IMR-90 (cell line): Measurements from ENCODE around the gene OAF. TPM values are rescaled to one million over a fixed set of nuclear protein-coding genes. Genes with fewer than 3 reads are reported as not detected.

Experiments used
- ATAC-seq: fragments of 200-7000 bp; cut with Tn5 transposase; 2 replicates; pipeline ENCODE4 v1.9.1; 2020; ENCODE audit warnings: low read depth, mild to moderate bottlenecking, moderate library complexity
- BruUV-seq: library from RNA; stranded (reverse); fragments of 400-500 nt; replicated peaks from 2 replicates; lab custom pipeline; 2021; lab: Mats Ljungman, UMichigan
- CTCF ChIA-PET: fragments of 300-600 bp; formaldehyde crosslinking; extraction: SDS; loops from one replicate; lab custom pipeline; 2021; ENCODE audit warnings: antibody characterized with exemption; lab: Yijun Ruan, JAX
- POLR2A ChIA-PET: fragments of 300-600 bp; sonication (Branson Sonifier 250); formaldehyde crosslinking; loops from one replicate; lab custom pipeline; 2022; ENCODE audit warnings: antibody characterized with exemption; ENCODE audit not compliant: unreplicated experiment; lab: Charles Lee
- DNase-seq: peaks from one replicate; pipeline ENCODE4 v3.0.0; 2013
- H2AFZ ChIP-seq: replicated peaks from 2 replicates; pipeline ENCODE3; 2013; ENCODE audit warnings: low read length, mild to moderate bottlenecking; ENCODE audit not compliant: poor library complexity
- H2AK5ac ChIP-seq: 2 replicates; pipeline ENCODE4 v1.6.1; 2013; ENCODE audit warnings: low read depth, low read length, inconsistent platforms
- H2AK9ac ChIP-seq: replicated peaks from 2 replicates; pipeline ENCODE3; 2013; ENCODE audit warnings: mild to moderate bottlenecking, low read depth, low read length, moderate library complexity; ENCODE audit not compliant: poor library complexity
- H2BK120ac ChIP-seq: 2 replicates; pipeline ENCODE4 v1.6.1; 2013; ENCODE audit warnings: low read depth, low read length, inconsistent platforms
- H2BK15ac ChIP-seq: 3 replicates; pipeline ENCODE4 v1.6.1; 2013; ENCODE audit warnings: low read depth, low read length, inconsistent platforms
- H2BK20ac ChIP-seq: 2 replicates; pipeline ENCODE4 v1.6.1; 2013; ENCODE audit warnings: low read depth, mild to moderate bottlenecking, inconsistent platforms, low read length, moderate library complexity
- H2BK5ac ChIP-seq: 2 replicates; pipeline ENCODE4 v1.6.1; 2013; ENCODE audit warnings: mild to moderate bottlenecking, low read depth, low read length, inconsistent platforms; ENCODE audit not compliant: poor library complexity, severe bottlenecking
- H3K14ac ChIP-seq: replicated peaks from 2 replicates; pipeline ENCODE4 v1.6.1; 2013; ENCODE audit warnings: low read depth, low read length, inconsistent platforms
- H3K18ac ChIP-seq: 2 replicates; pipeline ENCODE4 v1.6.1; 2013; ENCODE audit warnings: low read depth, low read length, control low read depth
- H3K23ac ChIP-seq: 2 replicates; pipeline ENCODE4 v1.6.1; 2013; ENCODE audit warnings: low read depth, low read length, inconsistent platforms
- H3K27ac ChIP-seq: 2 replicates; pipeline ENCODE4 v1.5.1; 2013; ENCODE audit warnings: mild to moderate bottlenecking, control low read depth, low read length; ENCODE audit not compliant: insufficient read depth
- H3K27me3 ChIP-seq: 2 replicates; pipeline ENCODE4 v1.6.1; 2013; ENCODE audit warnings: low read length; ENCODE audit not compliant: control insufficient read depth, insufficient read depth
- H3K36me3 ChIP-seq: 2 replicates; pipeline ENCODE4 v1.6.1; 2013; ENCODE audit warnings: low read length, mixed read lengths; ENCODE audit not compliant: control insufficient read depth, insufficient read depth
- H3K4ac ChIP-seq: 2 replicates; pipeline ENCODE4 v1.6.1; 2013; ENCODE audit warnings: low read depth, low read length, inconsistent platforms
- H3K4me1 ChIP-seq: 2 replicates; pipeline ENCODE4 v1.6.1; 2013; ENCODE audit warnings: low read length, mixed read lengths; ENCODE audit not compliant: control insufficient read depth, insufficient read depth
- H3K4me2 ChIP-seq: 2 replicates; pipeline ENCODE4 v1.6.1; 2013; ENCODE audit warnings: low read depth, mild to moderate bottlenecking, control low read depth, low read length, moderate library complexity
- H3K4me3 ChIP-seq: 2 replicates; pipeline ENCODE4 v1.5.1; 2013; ENCODE audit warnings: low read depth, mild to moderate bottlenecking, control low read depth, low read length, moderate library complexity; ENCODE audit not compliant: insufficient read depth
- H3K56ac ChIP-seq: 2 replicates; pipeline ENCODE4 v1.6.1; 2013; ENCODE audit warnings: low read length, inconsistent platforms; ENCODE audit not compliant: insufficient read depth; ENCODE audit errors: extremely low read depth
- H3K79me1 ChIP-seq, 2 experiments: 2 replicates each; pipeline ENCODE4 v1.6.1; 2013; ENCODE audit warnings: low read length in 2 of 2, inconsistent platforms in 1 of 2, low read depth in 1 of 2
- H3K9ac ChIP-seq: 2 replicates; pipeline ENCODE4 v1.6.1; 2013; ENCODE audit warnings: low read depth, low read length, control low read depth
- H3K9me1 ChIP-seq: 2 replicates; pipeline ENCODE4 v1.6.1; 2013; ENCODE audit warnings: low read length, inconsistent platforms; ENCODE audit not compliant: insufficient read depth
- H3K9me3 ChIP-seq: 2 replicates; pipeline ENCODE4 v1.6.1; 2013; ENCODE audit warnings: low read length; ENCODE audit not compliant: control insufficient read depth, insufficient read depth
- H4K20me1 ChIP-seq: 2 replicates; pipeline ENCODE4 v1.6.1; 2013; ENCODE audit warnings: low read length, inconsistent platforms; ENCODE audit not compliant: insufficient read depth
- H4K5ac ChIP-seq: 2 replicates; pipeline ENCODE4 v1.6.1; 2013; ENCODE audit warnings: mild to moderate bottlenecking, low read depth, low read length, control low read depth
- H4K8ac ChIP-seq, 2 experiments: 2 replicates each; pipeline ENCODE4 v1.6.1; 2013; ENCODE audit warnings: low read depth in 2 of 2, low read length in 2 of 2, control low read depth in 1 of 2, inconsistent platforms in 1 of 2
- H4K91ac ChIP-seq: 2 replicates; pipeline ENCODE4 v1.6.1; 2013; ENCODE audit warnings: low read depth, low read length, inconsistent platforms; ENCODE audit not compliant: insufficient read depth
- CHD1 ChIP-seq: IDR thresholded peaks from 2 replicates; pipeline ENCODE4 v1.6.1; 2012; ENCODE audit warnings: low read depth, low read length, improper control_type of control experiment
- CTCF ChIP-seq: conservative IDR thresholded peaks from 2 replicates; pipeline ENCODE4 v1.5.1; 2012; ENCODE audit warnings: mild to moderate bottlenecking, low read depth, low read length, improper control_type of control experiment
- FOS ChIP-seq: fragments of 150-350 bp; IDR thresholded peaks from 2 replicates; pipeline ENCODE4 v1.6.1; 2016; ENCODE audit warnings: low read depth, low read length
- MAFK ChIP-seq: IDR thresholded peaks from 2 replicates; pipeline ENCODE4 v1.6.1; 2012; ENCODE audit warnings: low read depth, low read length, improper control_type of control experiment
- POLR2A ChIP-seq: IDR thresholded peaks from 2 replicates; pipeline ENCODE4 v1.6.1; 2012; ENCODE audit warnings: mild to moderate bottlenecking, low read depth, low read length
- WGBS, 2 experiments: methylation state at CpG; one replicate each; pipeline versions ENCODE4 v1.1.5 to v1.1.7; 2013; ENCODE audit warnings: missing lambda C conversion rate in 2 of 2; ENCODE audit not compliant: insufficient read length in 1 of 2; ENCODE audit errors: extremely low coverage in 2 of 2; 5-methylcytosine and 5-hydroxymethylcytosine counted together
- dilution Hi-C: fragments of 300-500 bp; cut with HindIII; formaldehyde crosslinking; loops from one replicate; pipeline ENCODE4 v1.14.3; 2018; ENCODE audit warnings: low sequenced_read_pairs; ENCODE audit not compliant: unreplicated experiment
- in situ Hi-C: fragments of 300-500 bp; cut with MboI; formaldehyde crosslinking; loops from 3 replicates; pipeline ENCODE4 v1.14.3; 2019; ENCODE audit warnings: low sequenced_read_pairs, inconsistent platforms, mixed read lengths
- intact Hi-C: fragments of 100-400 bp; cut with micrococcal nuclease; formaldehyde crosslinking; loops from 2 replicates; pipeline ENCODE4 v1.10.0; 2022
- polyA plus RNA-seq, 3 experiments: library from polyadenylated mRNA; depleted of rRNA; stranded (reverse); fragments of >200 nt; gene quantifications; 2 replicates each; pipeline ENCODE4 v1.2.3, GENCODE V29; 2012; ENCODE audit warnings: low replicate concordance in 1 of 3
- total RNA-seq: library from RNA; depleted of rRNA; stranded (reverse); fragments of >200 nt; gene quantifications from 2 replicates; pipeline ENCODE4 v1.2.3, GENCODE V29; 2012

Gene OAF
- total and polyA plus RNA-seq, 2 of the 4 experiments (the other 2 are of a cell fraction) = 9.9 to 42.0 TPM

GRCh38 chr11:120182372-120182771 lies 28.5 kb upstream of the OAF start (continued):
- TF ChIP-seq CTCF = no peak
- TF ChIP-seq FOS = no peak
- no peak for TF ChIP-seq CHD1

GRCh38 chr11:120182790-120183491 lies 27.9 kb upstream of the OAF start:
- no peak overlapping the region for H3K4me3 ChIP-seq
- no peak overlapping the region for H3K4ac ChIP-seq
- POLR2A ChIA-PET = no interaction called here
- no peaks in the 10 kb centered on the region for H3K79me1 ChIP-seq
- dilution Hi-C loops = no loop called here
- 0 out of 2 replicates have a peak, but pooled peaks cover 6% of the 10 kb centered on the region for H3K9me1 ChIP-seq
- H3K14ac ChIP-seq = no peak overlapping the region
- H3K36me3 ChIP-seq = no peaks in the 10 kb centered on the region
- no peak overlapping the region for H3K27ac ChIP-seq
- DNase-seq = no peak
- H3K27me3 ChIP-seq = peaks cover 3% of the 10 kb centered on the region
- H2BK20ac ChIP-seq = no peak overlapping the region
- H2BK15ac ChIP-seq = no peak overlapping the region
- TF ChIP-seq CTCF (0 out of 2 replicates have a peak, but pooled peaks have one; percentile 19), POLR2A (no peak), MAFK (no peak)
- H3K4me2 ChIP-seq = no peak overlapping the region
- no peak for ATAC-seq
- H2BK5ac ChIP-seq = no peak overlapping the region
- in situ Hi-C loops = no loop called here
- no peak overlapping the region for H4K8ac ChIP-seq
- no peaks in the 10 kb centered on the region for H4K20me1 ChIP-seq
- WGBS, 2 experiments = 100% methylated on average over 1 of the region's 5 CpGs; no CpG with 5 or more reads in 1 of the 2 experiments
- no peak overlapping the region for H3K23ac ChIP-seq
- no peaks in the 10 kb centered on the region for H3K9me3 ChIP-seq
- intact Hi-C loops = no loop called here
- H2AK5ac ChIP-seq = peak overlapping the region; percentile 23; the same call in 1 of the 2 replicates
- H2BK120ac ChIP-seq = no peak overlapping the region
- CTCF ChIA-PET = no interaction called here
- no peak overlapping the region for H4K91ac ChIP-seq
- H4K5ac ChIP-seq = no peak overlapping the region
- H3K56ac ChIP-seq = no peak overlapping the region
- no peak overlapping the region for H2AK9ac ChIP-seq
- no peak overlapping the region for H3K18ac ChIP-seq
- peaks cover 19% of the 10 kb centered on the region for H3K4me1 ChIP-seq
- BruUV-seq = no TSS peak
- H2AFZ ChIP-seq = no peak overlapping the region
- no peak overlapping the region for H3K9ac ChIP-seq
